Mucosa of rectum (tissue), 2 donors: ENCODE measurements around the gene ZSWIM2.
"Not testable (repeated sequence)": the region's sequence is repeated elsewhere in the genome, so short reads cannot be mapped to it uniquely, and the experiment has no call there.

Source experiments
- H3K27ac ChIP-seq, 2 donors: one replicate each; pipeline ENCODE4 v1.7.0; 2013; ENCODE audit warnings: inconsistent platforms in 2 of 2, low read depth in 2 of 2, low read length in 2 of 2
- H3K27me3 ChIP-seq, 2 donors: one replicate each; pipeline ENCODE4 v1.7.0; 2013; ENCODE audit warnings: low read length in 2 of 2; ENCODE audit not compliant: control insufficient read depth in 2 of 2, insufficient read depth in 2 of 2
- H3K36me3 ChIP-seq, 2 donors: one replicate each; pipeline ENCODE4 v1.7.0; 2013; ENCODE audit warnings: low read length in 2 of 2; ENCODE audit not compliant: control insufficient read depth in 2 of 2, insufficient read depth in 2 of 2
- H3K4me1 ChIP-seq, 2 donors: one replicate each; pipeline ENCODE4 v1.7.0; 2013; ENCODE audit warnings: low read length in 2 of 2, mild to moderate bottlenecking in 1 of 2; ENCODE audit not compliant: control insufficient read depth in 2 of 2, insufficient read depth in 2 of 2
- H3K4me3 ChIP-seq, 2 donors: one replicate each; pipeline ENCODE4 v1.7.0; 2013; ENCODE audit warnings: low read length in 2 of 2
- H3K9ac ChIP-seq, 2 donors: one replicate each; pipeline ENCODE4 v1.7.0; 2013; ENCODE audit warnings: low read length in 2 of 2, low read depth in 1 of 2, mild to moderate bottlenecking in 1 of 2
- H3K9me3 ChIP-seq, 2 donors: one replicate each; pipeline ENCODE4 v1.7.0; 2013; ENCODE audit warnings: low read length in 2 of 2; ENCODE audit not compliant: control insufficient read depth in 2 of 2
- donor health status: healthy.
- donor health status: Normal muscosa, but diverticular disease.

The ZSWIM2 gene

DNA sequence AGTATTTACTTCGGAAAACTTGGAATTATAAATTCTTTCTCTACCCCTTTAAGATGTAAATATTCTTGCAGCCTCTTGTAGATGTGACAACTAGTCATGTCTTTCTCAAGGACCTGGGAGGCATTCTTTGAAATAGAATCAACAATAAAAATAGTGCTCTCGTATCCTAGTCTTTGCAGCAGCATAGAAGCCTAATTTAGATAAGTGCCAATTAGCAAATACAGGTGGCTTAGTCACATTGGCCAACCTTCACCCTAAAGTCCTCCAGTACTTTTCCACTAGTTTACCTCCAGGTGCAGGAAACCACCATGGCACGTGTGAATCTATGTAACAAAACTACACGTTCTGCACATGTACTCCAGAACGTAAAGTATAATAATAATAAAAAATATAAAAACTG, 3.5 kb upstream of the ZSWIM2 start:
- H3K27ac ChIP-seq, result no peak overlapping the region
- no peaks in the 10 kb centered on the region for H3K9me3 ChIP-seq
- no peaks in the 10 kb centered on the region for H3K27me3 ChIP-seq
- H3K9ac ChIP-seq, result no peak overlapping the region
- no peaks in the 10 kb centered on the region for H3K4me1 ChIP-seq
- H3K36me3 ChIP-seq, result no peaks in the 10 kb centered on the region
- no peak overlapping the region for H3K4me3 ChIP-seq

DNA sequence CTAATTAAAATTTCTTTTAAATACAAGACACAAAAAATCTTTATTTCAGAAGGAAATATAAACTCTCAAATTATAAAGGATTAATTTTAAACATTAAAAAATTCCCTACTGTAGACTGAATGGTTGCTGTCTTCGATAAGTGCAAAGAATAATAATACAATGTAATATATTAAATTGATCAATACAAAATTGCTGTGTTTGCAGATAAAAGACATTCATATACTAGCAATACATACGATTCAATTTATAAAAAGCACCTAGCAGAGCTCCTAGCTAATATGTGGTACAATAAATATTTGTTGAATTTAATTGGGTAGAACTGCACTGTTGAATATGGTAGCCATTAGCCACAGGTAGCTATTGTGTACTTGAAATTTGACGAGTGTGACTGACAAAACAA, 6.6 kb downstream of the ZSWIM2 start:
- no peak overlapping the region for H3K9ac ChIP-seq
- H3K27me3 ChIP-seq, result no peaks in the 10 kb centered on the region
- H3K4me1 ChIP-seq, result no peaks in the 10 kb centered on the region
- H3K36me3 ChIP-seq, result no peaks in the 10 kb centered on the region
- H3K27ac ChIP-seq, result no peak overlapping the region
- no peaks in the 10 kb centered on the region for H3K9me3 ChIP-seq
- no peak overlapping the region for H3K4me3 ChIP-seq

DNA sequence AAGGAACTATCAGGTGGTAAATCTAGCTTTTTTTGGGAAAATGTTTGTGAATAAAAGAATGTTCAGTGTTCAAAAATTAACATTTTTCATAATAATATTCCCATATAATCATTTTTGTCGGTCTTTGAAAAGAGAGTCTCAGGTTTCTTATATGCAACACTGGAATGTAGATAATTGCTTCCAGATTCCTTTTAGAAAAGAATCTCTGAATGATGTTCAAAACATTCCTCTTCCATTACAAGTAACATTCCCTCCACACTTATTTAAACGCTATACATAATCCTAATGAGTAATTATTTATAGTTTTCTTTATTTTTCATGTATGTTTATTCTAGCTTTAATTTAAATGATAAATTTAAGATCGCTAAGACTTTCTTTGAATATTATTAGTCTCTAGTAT, 7.0 kb downstream of the ZSWIM2 start:
- H3K4me3 ChIP-seq, result no peak overlapping the region
- H3K4me1 ChIP-seq, result no peaks in the 10 kb centered on the region
- H3K36me3 ChIP-seq, result no peaks in the 10 kb centered on the region
- H3K27ac ChIP-seq, result no peak overlapping the region
- no peak overlapping the region for H3K9ac ChIP-seq
- H3K27me3 ChIP-seq, result no peaks in the 10 kb centered on the region
- H3K9me3 ChIP-seq, result no peaks in the 10 kb centered on the region

DNA sequence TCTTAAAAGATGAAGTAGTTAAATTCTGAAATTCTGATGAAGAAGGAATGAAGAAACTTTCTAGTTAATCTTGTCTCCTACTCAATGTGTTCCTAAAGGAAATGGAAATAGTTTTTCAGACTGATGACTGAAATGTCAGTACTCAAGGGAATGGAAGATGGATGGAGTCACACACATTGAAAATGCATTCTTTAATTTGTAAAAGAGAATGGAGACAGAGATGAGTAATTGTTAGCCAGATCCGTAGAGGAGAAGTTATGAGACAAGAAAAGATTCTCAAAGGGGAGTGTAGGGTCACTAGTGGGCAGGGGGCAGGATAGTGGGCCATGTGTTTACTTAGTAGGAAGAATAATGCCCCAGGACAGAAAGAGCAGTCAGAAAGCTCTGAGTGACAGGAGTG, 13.3 kb downstream of the ZSWIM2 start:
- Histone ChIP-seq H3K9ac (no peak overlapping the region), H3K4me1 (no peaks in the 10 kb centered on the region), H3K4me3 (no peak overlapping the region), H3K27me3 (no peaks in the 10 kb centered on the region), H3K9me3 (no peaks in the 10 kb centered on the region), H3K27ac (no peak overlapping the region), H3K36me3 (no peaks in the 10 kb centered on the region)

DNA sequence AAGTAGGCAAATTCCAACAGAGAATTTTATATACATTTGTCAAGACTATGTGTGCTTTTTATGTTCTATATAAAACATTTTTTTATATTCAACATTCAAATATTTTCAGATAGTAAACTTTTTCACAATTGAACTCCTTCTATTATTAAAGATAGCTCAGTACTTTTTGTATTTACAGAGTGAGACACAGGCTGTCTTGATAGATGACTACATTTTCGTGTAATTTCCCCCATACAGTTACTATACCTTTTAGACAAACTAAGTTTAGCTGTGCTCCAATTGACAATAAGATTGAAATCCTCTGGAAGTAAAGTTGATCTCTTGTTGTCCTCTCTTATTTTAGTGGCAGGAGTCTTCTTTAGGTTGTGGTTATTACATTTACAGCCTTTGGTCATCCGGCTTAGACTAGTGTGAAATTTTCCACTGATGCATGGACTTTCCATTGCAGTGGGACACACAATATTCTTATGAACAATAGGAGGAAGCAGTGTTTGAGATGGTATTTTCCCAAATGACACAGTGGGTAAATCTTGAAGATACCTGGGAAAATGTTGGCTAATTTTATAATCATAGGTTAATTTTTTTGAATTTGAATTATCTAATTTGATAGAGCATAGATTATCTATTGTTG, 21.0 kb downstream of the ZSWIM2 start:
- H3K36me3 ChIP-seq, result no peaks in the 10 kb centered on the region
- H3K27ac ChIP-seq, result no peak overlapping the region
- no peak overlapping the region for H3K4me3 ChIP-seq
- no peaks in the 10 kb centered on the region for H3K9me3 ChIP-seq
- H3K4me1 ChIP-seq, result no peaks in the 10 kb centered on the region
- H3K27me3 ChIP-seq, result no peaks in the 10 kb centered on the region
- H3K9ac ChIP-seq, result no peak overlapping the region

DNA sequence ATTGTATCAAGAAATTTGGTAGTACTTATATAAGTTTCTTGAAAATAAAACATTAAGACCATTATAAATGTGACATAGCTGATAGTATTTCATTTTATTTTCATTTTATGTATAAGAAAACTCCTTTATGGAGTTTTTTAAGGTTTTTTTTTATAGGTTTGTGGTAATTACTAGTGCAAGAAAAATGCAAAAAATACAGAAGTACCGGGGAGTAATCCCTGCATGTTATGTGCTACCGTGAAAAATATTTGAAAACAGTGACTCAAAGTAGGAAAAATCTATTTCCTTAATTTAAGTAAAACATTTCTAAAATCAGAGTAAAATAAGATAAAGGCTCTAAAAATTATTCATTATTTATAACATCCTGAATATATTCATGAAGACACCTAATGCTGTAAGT, 21.6 kb downstream of the ZSWIM2 start:
- Histone ChIP-seq H3K9ac (no peak overlapping the region), H3K27me3 (no peaks in the 10 kb centered on the region), H3K27ac (no peak overlapping the region), H3K4me3 (no peak overlapping the region), H3K9me3 (no peaks in the 10 kb centered on the region), H3K4me1 (no peaks in the 10 kb centered on the region), H3K36me3 (no peaks in the 10 kb centered on the region)

DNA sequence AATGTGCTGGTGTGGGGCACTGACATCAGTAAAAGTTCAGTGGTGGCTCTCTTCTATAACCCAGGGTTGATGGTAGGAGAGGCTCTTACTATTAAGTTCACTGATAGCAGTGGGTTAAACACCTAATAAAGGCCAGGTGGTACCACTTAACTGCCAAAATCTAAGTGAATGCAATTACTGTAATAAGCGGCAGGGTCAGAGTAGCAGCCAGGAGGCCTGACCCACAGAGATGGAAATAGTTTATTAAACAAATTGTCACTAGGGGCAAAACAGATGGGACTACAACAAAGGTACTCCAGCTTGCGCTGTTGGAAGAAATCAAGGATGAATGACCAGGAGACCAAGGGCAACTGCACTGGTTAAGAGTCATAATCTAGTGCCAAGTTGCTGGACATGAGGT, 26.6 kb downstream of the ZSWIM2 start:
- no peaks in the 10 kb centered on the region for H3K9me3 ChIP-seq
- H3K27ac ChIP-seq, result no peak overlapping the region
- H3K4me1 ChIP-seq, result no peaks in the 10 kb centered on the region
- no peak overlapping the region for H3K9ac ChIP-seq
- H3K4me3 ChIP-seq, result no peak overlapping the region
- no peaks in the 10 kb centered on the region for H3K36me3 ChIP-seq
- H3K27me3 ChIP-seq, result no peaks in the 10 kb centered on the region

DNA sequence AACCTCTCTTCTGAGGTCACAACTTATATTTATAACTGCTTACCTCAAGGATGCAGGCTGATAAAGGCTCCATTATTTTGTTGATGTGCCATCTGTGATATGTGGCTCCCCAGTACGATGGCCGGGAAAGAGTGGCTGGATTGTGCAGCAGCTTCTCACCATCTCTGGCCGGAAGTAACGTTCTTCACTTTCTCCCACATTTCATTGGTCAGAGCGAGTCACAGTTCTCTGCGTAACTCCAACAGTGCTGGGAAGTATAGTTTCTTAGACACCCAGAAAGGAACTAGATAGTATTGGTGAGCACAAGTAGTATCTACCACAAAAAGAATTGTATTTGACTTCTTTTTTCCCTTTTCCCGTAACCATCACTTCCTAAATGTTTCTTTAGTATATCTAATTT, 28.7 kb downstream of the ZSWIM2 start:
- Histone ChIP-seq H3K9ac (no peak overlapping the region), H3K9me3 (no peaks in the 10 kb centered on the region), H3K4me3 (no peak overlapping the region), H3K27me3 (no peaks in the 10 kb centered on the region), H3K36me3 (no peaks in the 10 kb centered on the region), H3K27ac (no peak overlapping the region), H3K4me1 (no peaks in the 10 kb centered on the region)

DNA sequence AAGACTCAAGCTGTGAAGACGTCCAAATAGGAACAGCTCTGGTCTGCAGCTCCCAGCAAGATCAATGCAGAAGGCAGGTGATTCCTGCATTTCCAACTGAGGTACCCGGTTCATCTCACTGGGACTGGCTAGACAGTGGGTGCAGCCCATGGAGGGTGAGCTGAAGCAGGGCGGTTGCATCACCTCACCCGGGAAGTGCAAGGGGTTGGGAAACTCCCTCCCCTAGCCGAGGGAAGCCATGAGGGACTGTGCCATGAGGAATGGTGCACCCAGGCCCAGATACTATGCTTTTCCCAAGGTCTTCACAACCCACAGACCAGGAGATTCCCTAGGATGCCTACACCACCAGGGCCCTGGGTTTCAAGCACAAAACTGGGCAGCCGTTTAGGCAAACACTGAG, 37.2 kb downstream of the ZSWIM2 start:
- H3K36me3 ChIP-seq, H3K4me1 ChIP-seq, H3K9me3 ChIP-seq, H3K27ac ChIP-seq, H3K4me3 ChIP-seq, H3K27me3 ChIP-seq, H3K9ac ChIP-seq: not testable (repeated sequence)

DNA sequence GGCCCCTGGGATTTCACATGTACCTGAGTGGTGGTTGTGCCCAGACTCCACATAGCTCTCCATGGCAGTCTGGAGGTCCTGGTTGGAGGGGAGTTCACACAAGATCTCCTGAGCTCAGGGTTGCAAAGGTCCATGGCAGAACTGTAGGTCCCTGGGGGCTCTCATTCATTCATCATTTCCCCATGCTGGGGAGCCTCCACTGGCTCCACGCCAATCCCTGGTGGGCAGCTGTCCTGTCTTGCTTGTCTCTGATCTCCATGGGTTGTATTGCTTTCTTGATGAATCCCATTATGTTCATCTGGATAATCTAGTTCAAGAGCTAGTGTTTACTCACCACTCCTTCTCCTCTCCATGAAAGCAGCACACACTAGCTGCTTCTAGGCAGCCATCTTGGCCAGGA, 42.4 kb downstream of the ZSWIM2 start:
- no peaks in the 10 kb centered on the region for H3K27me3 ChIP-seq
- H3K4me3 ChIP-seq, result no peak overlapping the region
- H3K27ac ChIP-seq, result no peak overlapping the region
- H3K4me1 ChIP-seq, result no peaks in the 10 kb centered on the region
- peaks cover 0 to 2% of the 10 kb centered on the region in 2 donors for H3K9me3 ChIP-seq
- no peak overlapping the region for H3K9ac ChIP-seq
- H3K36me3 ChIP-seq, result no peaks in the 10 kb centered on the region

DNA sequence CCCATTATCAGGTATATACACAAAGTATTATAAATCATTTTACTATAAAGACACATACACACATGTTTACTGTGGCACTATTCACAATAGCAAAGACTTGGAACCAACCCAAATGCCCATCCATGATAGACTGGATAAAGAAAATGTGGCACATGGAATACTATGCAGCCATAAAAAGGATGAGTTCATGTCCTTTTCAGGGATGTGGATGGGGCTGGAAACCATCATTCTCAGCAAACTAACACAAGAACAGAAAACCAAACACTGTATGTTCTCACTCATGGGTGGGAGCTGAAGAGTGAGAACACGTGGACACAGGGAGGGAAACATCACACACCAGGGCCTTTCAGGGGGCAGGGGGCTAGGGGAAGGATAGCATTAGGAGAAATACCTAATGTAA, 50.4 kb downstream of the ZSWIM2 start:
- H3K27ac ChIP-seq, H3K9ac ChIP-seq, H3K4me3 ChIP-seq, H3K4me1 ChIP-seq, H3K36me3 ChIP-seq, H3K27me3 ChIP-seq, H3K9me3 ChIP-seq: not testable (repeated sequence)
